ENCODE data around the gene ASPG.

The ASPG gene

DNA sequence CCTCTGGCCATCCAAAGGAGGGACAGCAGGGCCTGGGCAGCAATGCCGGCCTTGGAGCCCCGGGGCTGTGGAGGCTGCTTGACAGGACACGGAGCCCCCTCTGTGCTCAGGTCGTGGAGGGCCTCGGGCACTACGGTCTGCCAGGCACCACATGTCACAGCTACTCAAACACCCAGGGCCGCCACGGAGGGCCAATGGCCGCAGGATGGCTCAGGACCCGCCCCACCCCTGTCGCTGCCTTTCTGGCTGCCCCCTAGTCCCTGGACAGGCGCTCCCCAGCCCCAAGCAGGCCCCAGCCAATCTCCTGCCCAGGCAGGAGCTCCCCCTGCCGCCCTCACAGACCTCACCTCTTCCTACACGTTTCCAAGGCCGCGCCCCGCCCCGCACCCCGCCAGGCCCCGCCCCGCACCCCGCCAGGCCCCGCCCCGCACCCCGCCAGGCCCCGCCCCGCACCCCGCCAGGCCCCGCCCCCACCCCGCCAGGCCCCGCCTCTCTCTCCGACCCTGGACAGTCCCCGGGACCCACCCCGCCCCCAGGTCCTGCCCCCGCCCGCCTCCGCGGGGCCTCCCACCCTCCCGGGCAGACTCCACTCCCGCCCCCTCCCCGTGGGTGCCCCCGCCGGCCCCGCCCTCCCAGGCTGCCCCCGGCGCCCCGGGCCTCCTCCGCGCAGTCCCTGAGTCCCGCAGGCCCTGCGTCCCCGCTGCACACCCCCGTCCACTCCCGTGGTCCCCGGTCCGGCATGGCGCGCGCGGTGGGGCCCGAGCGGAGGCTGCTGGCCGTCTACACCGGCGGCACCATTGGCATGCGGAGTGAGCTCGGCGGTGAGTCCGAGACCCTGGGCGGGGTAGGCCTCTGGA is at the start of gene ASPG:
Gene ASPG, plus strand, starts transcription at position 669 of the 857 bp plus-strand sequence. Its CDS starts 71 bp downstream, at position 740.
- DNase-seq = no peak

DNA sequence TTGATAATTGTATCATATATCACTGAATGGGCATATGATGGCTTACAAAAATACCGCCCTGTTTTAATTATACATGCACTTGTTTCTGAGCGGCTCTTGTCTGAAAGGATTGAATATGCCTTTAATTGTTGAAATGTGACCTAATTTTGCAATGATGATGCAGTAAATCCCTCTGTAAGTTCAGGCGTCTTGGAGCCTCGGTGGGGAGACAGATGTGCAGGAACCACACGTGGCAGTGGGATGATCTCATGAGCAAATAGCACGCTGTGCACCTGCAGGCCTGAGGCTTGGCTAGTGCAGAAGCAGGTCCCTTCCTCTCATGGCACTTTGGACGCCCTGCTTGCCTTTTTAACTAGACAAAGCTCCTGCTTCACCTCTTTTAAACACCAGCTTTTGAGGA is 49.3 kb upstream of the ASPG start:
- no peak for DNase-seq

DNA sequence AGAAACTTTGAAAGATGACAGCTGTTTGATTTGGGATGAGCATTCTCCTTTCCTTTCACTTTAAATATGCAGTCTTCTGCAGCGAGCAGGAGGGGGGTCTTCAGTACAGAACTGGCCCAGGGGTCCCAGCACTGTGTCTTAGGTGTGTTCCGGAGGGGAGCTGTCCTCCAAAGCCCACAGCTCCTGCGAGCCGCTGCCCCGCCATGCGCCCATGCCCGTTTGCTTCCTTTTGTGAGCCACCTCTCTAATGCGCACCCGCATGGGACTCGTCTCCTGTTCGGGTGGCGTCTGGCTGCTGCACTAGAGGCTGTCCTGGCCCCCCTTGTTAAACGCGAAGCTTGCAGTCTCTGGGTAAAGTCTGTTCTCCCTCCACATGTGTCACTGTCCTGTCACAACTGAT is 48.4 kb upstream of the ASPG start:
- DNase-seq = no peak

DNA sequence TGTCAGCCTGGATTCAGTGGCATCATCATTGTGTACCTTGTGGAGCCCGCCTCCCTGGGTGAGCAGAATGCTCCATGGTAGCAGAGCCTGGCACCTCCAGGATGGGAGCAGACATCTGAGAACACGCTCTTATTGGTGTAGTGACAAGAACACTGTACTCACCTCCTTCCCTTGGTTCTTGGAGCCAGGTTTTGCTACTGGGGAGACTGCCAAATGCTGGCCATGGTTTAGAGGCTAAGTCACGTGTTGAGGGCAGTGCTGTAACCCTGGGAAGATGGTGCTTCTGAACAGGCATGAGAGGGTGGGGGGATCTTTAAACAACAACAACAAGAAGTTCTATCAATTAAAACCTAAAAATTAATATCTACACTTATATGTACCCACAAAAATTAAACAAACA is 47.6 kb upstream of the ASPG start:
- no peak for DNase-seq

- DNase-seq = no peak
These were observed 46.3 kb upstream of the ASPG start for GRCh38 chr14:104039214-104039613.

DNA sequence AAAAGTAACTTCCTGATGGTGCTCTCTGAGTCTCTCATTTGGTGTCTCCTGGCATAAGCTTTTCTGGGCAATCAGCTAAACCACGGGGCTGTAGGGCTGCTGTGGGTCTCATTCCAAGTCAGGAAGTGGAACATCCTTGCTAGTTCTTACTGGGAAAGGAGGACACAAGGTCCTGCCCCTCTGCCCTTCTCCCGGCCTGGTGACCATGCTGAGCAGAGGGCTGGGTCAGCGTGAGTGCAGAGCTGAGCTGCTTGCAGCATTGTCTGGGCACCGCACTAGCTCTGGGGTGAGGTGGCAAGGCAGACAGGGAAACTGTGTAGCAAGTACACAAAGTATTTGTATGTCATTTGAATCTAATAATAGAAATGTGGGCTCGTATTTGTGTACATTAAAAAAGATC is 45.0 kb upstream of the ASPG start:
- no peak for DNase-seq

GRCh38 chr14:104041430-104042104 is 43.9 kb upstream of the ASPG start:
- DNase-seq = no peak

DNA sequence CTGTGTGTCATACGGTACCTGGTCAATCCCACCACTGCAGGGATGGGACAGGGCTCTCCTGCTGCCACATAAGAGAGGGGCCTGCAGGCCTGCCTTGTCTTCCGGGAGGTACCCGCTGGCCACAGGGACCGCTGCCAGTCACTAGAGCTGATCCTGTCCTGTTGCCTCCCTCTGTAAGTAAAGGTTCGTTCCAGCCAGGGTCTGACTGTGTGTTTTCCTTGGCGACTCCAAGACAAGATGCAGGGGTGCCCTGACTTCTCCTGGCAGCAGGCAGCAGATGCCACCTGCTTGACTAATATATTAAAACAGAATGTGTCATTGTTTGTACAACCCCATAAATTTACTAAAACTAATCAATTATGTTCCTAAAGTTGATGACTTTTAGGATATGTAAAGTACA is 41.5 kb upstream of the ASPG start:
- no peak for DNase-seq

- no peak for DNase-seq
These were observed 37.7 kb upstream of the ASPG start for GRCh38 chr14:104047761-104048160.

GRCh38 chr14:104048758-104049507 is 36.6 kb upstream of the ASPG start:
- no peak for DNase-seq

GRCh38 chr14:104049576-104050240 is 35.8 kb upstream of the ASPG start:
- no peak for DNase-seq

DNA sequence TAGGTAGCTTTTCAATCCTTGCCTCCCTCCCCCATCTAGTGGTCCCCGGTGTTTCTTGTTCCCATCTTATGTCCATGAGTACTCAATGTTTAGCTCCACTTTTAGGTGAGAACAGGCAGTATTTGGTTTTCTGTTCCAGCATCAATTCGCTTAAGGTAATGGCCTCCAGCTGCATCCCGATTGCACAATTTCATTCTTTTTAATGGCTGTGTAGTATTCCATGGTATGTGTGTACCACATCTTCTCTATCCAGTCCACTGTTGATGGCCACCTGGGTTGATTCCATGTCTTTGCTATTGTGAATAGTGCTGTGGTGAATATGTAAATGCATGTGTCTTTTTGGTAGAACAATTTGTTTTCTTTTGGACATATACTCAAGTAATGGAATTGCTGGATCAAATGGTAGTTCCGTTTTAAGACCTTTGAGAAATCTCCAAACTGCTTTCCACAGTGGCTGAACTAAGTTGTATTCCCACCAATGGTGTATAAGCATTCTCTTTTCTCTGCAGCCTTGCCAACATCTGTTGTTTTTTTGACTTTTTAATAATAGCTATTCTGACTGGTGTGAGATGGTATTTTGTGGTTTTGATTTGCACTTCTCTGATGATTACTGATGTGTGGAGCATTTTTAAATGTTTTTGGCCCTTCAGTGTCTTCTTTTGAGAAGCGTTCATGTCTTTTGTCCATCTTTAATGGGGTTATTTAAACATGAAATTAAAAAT is 34.2 kb upstream of the ASPG start:
- no peak for DNase-seq

- DNase-seq = no peak
These were observed 31.1 kb upstream of the ASPG start for GRCh38 chr14:104054222-104054905.

DNA sequence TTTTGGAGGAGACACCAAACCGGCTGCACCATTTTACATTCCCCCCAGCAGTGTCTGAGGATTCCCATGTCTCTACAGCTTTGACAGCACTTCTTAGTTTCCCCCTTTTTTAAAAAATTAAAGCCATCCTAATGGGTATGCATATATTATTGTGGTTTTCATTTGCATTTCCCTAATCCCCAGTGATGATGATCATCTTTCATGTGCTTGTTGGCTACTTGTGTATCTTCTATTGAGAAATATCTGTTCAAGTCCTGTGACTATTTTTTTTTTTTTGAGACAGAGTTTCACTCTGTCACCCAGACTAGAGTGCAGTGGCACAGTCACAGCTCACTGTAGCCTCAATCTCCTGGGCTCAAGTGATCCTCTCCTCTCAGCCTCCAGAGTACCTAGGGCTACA is 23.2 kb upstream of the ASPG start:
- no peak for DNase-seq

GRCh38 chr14:104064003-104064402 is 21.5 kb upstream of the ASPG start:
- DNase-seq = no peak

DNA sequence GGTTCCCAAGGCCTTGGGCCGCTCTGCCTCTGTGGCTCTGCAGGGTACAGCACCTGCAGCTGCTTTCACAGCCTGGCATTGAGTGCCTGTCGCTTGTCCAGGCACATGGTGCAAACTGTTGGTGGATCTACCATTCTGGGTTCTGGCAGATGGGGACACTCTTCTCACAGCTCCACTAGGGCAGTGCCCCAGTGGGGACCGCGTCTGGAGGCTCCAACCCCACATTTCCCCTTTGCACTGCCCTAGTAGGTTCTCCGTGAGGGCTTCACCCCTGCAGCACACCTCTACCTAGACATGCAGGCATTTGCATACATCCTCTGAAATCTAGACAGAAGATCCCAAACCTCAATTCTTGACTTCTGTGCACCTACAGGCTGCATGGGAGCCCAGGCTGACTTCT is 19.2 kb upstream of the ASPG start:
- no peak for DNase-seq

- DNase-seq = no peak
These were observed 18.7 kb upstream of the ASPG start for GRCh38 chr14:104066719-104067295.

GRCh38 chr14:104069541-104069940 is 16.0 kb upstream of the ASPG start:
- DNase-seq = no peak

DNA sequence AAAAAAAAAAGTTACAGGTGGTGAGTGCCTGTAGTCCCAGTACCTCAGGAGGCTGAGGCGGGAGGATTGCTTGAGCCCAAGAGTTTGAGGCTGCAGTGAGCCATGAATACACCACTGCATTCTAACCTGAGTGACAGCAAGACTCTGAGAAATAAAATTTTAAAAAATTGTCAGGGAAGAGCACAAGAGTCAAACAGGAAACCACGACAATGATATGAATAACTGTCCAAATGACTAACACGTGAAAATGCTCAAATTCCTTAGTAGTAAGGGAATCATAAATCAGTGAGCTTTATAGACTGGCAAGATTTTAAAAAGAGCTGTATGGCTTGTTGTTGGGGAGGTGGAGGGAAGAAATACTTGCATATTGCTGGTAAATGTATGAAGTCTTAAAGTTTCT is 12.9 kb upstream of the ASPG start:
- DNase-seq = no peak

- DNase-seq = no peak
These were observed 11.7 kb upstream of the ASPG start for GRCh38 chr14:104073764-104074163.

DNA sequence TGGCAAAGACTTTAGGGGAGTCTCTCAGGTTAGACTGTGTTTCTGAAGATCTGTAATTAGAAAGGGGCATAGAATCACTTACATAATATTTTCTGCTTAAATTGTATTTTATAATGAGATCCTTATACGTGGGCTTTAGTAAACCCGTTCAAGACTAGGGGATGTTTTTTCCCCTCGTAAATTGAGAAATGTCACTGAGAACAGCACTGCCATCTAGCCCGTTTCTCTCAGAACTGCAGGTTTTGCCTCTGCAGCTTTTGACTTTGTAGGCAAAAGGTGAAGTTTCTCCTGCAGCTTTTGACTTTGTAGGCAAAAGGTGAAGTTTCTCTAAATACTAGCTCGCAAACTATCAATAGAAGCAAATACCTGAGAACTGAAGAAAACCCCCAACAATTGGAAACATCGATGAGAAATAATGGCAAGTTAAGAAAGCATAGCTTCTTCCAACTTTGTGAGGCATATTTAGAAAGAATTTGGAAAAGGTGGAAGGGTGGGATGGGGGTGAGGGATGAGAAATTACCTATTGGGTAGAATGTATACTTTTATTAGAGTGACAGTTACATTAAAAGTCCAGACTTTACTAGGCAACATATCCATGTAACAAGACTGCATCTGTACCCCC is 9.9 kb upstream of the ASPG start:
- no peak for DNase-seq
